HG02763 (cell line): ENCODE measurements around the gene RIOK3.
A peak's percentile ranks its signal among the peaks of the same experiment; 100 is the strongest.
"Not testable (repeated sequence)": the region's sequence is repeated elsewhere in the genome, so short reads cannot be mapped to it uniquely, and the experiment has no call there.

Experiments
- ATAC-seq: cut with Tn5 transposase; IDR thresholded peaks from one replicate; pipeline ENCODE4 v1.9.1; 2021; ENCODE audit warnings: mild to moderate bottlenecking, moderate library complexity; ENCODE audit not compliant: unreplicated experiment

RIOK3 gene, protein sequence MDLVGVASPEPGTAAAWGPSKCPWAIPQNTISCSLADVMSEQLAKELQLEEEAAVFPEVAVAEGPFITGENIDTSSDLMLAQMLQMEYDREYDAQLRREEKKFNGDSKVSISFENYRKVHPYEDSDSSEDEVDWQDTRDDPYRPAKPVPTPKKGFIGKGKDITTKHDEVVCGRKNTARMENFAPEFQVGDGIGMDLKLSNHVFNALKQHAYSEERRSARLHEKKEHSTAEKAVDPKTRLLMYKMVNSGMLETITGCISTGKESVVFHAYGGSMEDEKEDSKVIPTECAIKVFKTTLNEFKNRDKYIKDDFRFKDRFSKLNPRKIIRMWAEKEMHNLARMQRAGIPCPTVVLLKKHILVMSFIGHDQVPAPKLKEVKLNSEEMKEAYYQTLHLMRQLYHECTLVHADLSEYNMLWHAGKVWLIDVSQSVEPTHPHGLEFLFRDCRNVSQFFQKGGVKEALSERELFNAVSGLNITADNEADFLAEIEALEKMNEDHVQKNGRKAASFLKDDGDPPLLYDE

DNA sequence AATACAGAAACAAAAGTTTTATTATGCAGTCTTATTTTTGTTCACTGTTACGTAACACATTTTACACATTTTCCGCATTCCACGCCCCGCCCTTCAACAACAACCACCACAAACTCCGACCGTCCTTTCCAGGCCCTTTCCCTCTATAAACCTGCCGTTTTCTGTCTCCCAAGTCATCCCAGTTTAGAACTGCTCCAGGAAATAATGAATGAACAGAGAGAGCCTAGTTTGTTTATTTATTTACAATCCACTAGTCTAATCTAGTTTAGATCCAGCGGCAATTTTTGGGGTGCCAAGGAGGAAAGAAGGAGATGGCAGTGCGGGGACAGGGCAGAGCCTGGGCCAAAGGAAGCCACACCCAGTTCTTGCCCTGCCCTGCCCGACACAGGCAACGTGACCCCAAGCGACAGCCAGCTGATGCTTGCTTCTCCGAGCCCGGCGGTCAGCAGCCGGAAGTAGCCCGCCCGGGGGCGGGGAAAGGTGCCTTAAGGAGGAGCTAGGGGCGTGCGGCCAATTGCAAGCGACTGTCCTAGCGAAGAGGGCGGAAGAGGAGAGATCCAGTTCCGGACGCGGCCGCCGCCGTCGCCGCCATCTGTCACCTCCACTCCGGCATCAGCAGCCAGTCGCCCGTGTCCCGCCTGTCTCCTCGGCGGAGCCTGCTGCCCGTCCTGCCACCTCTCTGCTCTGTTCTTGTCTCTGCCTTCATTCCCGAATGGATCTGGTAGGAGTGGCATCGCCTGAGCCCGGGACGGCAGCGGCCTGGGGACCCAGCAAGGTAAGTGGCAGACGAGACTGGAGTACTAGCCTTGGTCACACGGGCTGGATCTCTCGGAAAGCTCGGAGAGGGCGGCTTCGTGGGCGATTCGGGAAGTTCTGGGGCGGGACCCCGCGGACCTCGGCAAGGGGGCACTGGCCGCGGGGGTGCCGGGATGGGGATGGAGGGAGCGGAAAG, at the start of gene RIOK3:
Gene RIOK3 (plus strand): TSS at position 560 of the 952 bp plus-strand sequence. CDS start 153 bp downstream, at position 713.
- ATAC-seq, result peak; percentile 95

DNA sequence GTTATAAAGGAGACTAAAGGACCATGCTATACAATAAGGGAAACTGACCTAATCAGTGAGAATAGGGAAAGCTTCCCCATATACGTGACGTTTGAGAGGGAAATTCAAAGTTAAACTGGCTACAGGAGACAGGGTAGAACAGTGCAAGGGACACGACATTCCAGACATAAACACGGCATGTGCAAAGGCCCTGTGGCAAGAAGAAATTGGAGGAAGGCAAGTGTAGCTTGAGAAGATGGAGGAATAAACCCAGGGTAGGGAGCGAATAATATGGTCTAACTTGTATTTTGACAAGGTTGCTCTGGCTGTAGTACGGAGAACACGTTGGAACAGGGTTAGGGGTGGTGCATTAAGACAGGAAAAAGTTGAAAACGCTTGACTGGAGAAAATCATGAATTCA, 49.8 kb upstream of the RIOK3 start:
- no peak for ATAC-seq

DNA sequence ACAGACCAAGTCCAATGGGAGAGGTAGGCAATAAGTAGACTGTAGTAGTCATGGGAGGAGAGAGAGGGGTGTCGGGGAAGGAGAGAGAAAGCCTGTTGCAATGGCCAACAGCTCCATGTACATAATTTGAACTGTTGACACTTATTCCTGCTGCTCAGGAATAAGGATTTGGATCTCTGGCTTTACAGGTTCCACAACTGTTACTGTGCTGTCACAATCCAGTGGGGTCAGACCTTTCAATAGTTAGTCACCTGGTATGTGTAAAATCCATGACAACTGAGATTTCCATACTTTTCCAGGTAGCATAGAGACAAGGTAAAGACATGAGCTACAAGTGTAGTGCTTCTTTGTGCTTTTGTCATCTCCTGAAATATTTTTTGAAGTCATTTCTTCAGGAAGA, 47.5 kb upstream of the RIOK3 start:
- ATAC-seq, result no peak

DNA sequence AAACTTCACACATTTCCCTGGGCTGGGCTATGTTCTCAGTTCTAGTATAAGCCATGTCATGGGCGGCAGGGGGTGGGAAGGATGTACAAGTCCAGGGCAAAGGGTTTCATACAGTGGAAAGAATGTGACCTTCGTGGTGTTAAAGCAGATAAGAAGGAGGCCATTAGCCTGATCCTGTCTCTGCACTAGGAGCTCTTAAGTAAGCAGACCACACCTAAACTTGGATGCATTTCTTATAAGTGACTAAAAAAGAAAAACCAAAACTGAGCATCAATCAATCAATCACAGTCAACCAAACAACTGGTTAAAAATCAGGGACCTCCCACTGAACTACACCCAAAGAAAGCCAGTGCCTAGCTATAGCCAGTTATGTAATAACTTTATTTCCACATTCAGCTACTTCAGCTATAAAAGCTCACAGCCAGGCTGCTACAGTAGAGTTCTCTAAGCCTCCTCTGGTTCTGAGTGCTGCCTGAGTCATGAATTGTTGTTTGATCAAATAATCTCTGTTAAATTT, 46.8 kb upstream of the RIOK3 start:
- ATAC-seq, result no peak

DNA sequence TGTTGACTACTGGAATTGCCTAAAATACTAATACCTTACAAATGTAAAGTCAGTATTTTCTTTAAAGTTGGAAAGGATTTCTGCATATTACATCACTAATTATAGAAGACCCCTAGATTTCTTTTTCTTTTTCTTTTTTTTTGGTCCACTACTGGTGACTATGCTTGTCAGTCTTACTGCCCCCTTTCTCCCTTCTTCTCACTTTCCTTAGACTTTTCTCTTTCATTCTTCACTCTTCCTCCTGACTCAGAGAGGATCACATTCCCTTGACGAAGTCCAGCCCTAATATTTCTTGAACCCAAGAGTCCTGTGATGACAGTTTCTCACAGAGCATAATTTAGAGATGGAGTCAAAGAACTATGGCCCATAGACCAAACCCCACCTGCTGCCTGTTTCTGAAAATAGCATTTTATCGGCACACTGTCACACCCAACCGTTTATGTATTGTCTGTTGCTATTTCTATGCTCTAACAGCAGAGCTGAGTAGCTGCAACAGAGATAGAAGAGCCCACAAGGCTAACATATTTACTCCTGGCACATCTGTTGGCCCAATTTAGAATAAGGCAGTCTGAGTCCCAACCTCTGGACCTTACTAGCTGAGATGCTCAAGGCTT, 40.6 kb upstream of the RIOK3 start:
- no peak for ATAC-seq

DNA sequence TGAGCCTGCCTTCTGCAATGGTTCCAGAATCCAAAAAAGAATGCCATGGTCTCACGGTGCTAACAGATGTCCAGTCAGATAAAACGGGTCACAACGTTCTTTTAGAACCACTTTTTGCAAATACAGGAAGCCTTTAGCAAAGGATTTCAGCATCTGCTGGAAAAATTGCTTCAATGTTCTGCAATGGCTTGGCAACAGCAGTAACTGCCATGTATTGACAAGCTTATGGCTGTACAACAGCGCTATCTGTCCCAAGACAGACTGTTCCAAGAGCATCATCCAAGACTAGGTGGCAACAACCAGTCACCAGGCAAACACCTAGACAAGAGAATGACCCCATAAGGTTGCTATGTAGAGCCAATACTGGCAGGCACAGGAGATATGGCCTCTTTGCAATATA, 37.6 kb upstream of the RIOK3 start:
- no peak for ATAC-seq

DNA sequence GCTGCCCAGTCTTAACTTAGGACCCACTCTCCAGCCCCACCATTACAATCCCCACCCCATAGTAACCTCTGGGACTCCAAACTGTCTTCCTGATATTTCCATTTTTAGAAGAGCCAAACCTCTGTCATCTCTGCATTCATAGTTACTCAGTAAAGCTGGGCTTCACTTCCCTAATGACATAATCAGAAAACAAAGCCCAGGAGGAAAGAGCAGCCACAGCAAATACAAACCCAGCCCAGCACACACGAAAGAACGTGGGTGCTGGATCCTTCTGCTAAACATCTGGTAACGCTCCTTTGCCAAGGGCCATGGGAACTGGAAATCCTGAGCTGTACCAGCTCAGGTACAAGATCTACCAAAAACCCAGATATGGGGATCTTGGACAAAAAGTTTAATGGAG, 36.8 kb upstream of the RIOK3 start:
- ATAC-seq, result no peak

DNA sequence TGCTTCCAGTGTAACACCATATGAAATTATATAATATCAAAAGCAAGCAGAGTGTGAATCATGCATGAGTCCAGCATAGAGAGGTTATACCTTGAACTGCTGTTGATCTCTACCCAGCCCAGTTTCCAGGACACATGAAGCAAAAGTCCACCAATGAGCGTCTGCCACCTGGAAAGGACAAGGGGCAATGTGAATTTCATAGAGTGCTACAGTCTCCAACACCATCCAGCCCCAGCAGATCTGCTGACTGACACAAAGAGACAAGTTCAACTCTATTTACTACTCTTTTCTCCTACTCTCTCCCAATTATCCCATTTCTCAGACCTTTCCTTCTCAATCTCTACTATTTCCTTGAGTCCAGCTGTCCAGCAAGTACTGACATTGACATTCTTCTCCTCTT, 31.8 kb upstream of the RIOK3 start:
- no peak for ATAC-seq

DNA sequence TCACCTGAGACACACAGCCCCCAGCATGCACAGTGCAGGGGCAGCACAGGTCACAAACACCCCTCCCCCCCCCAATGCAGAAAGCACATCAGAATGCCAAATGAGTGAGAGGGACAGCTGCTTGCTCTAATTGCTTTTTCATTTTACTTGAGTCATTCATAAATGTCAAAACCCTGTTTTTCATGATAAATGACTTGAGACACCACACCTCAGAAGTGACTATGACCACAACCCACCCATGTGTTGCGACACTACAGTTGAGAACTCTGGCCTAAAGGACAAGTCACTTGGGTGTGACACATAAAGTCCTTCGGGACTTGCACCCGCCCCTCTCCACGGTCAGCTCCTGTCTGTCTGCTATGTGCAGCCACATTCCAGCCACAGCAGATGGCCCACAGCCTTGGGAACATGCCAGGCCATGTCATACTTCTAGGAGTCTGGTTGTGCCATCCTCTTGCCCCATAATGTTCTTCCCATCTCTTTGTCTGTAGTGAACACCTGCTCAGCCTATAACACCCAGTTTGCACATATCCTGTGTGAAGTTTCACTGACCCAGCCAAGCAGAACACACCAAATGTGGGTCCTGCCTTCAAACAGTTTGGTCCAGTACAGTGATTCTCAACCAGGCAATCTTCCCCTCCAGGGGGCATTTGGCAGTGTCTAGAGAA, 30.2 kb upstream of the RIOK3 start:
- ATAC-seq, result peak; percentile 90

DNA sequence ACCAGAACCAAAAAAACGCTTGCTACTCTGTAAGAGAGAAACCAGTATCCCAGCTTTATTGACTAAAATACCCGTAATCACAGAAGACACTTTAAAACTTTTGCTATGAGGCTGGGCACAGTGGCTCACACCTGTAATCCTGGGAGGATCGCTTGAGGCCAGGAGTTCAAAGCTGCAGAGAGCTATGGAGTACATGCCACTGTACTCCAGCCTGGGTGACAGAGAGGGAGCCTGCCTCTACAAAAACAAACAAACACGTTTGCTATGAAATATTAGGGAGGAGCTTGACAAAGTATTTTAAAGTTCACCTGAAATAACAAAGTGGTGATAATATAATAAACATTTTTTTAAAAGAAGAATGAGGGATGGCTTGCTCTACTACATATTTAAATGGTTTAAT, 28.5 kb upstream of the RIOK3 start:
- no peak for ATAC-seq

DNA sequence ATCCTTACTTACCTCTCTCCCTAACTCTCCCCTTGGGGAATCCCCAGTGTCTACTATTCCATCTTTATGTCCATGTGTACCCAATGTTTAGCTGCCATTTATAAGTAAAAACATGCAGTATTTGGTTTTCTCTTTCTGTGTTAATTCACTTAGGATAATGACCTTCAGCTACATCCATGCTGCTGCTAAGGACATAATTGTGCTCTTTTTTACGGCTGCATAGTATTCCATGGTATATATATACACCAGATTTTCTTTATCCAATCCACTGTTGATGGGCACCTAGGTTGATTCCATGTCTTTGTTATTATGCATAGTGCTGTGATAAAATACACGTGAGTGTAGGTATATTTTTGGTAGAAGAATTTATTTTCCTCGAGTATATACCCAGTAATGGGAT, 24.3 kb upstream of the RIOK3 start:
- no peak for ATAC-seq

DNA sequence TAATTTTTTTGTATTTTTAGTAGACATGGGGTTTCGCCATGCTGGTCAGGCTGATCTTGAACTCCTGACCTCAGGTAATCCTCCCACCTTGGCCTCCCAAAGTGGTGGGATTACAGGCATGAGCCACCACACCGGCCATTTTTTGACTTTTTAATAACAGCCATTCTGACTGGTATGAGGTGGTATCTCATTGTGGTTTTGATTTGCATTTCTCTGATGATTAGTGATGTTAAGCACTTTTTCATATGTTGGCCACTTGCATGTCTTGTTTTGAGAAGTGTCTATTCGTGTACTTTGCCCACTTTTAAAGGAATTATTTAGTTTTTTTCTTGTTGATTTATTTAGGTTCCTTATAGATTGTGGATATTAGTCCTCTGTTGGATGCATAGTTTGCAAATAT, 23.5 kb upstream of the RIOK3 start:
- ATAC-seq, result not testable (repeated sequence)

DNA sequence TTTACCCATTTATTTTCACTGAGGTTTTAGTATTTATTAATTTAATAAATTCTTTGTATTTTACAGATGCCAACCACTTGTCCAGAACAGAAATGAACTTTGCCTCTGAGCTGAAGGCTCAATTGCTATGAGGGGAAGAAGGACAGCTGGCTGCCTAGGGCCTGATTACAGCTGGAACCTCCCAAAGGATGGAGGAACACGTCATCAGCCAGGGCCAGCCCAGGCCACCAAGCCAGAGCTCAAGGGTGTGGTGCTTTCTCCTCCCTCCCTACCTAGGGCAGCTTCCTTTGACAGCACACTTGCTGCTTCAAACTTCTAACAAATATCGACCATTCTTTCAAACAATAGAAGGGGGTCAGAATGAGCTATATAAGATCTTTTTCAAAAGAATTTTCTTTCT, 19.7 kb upstream of the RIOK3 start:
- ATAC-seq, result no peak

DNA sequence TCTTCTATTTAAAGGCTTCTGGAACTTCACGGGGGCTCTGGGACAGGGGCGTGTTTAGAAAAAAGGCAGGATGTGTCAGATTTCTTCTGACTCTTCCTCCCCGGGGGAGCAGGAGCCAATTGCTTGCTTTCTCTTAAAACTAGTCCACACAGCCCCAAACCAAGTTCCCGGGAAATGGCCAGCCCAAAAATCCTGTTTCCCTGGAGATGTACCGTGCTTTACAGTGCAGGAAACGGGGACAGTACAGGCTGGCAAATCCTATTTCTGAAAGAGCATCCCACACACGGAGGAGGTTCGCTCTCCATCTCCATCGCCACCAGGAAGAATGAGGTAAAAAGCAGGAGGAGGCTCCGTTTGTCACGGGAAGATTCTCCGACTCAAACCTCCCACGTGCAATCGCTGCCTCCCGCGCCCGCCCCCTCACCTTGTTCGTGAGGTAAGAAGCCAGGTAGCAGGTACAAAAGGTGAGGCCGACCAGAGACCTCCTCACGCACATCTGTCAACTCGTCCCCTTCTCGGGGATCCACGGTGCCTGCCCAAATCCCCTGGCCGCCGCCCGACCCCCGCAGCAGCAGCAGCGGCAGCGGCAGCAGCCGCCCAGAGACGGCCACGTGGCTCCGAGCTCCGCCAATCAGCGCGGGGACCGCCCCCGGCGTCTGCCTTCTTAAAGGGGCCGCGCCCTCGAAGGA, 15.6 kb upstream of the RIOK3 start:
- peak; percentile 99 for ATAC-seq

DNA sequence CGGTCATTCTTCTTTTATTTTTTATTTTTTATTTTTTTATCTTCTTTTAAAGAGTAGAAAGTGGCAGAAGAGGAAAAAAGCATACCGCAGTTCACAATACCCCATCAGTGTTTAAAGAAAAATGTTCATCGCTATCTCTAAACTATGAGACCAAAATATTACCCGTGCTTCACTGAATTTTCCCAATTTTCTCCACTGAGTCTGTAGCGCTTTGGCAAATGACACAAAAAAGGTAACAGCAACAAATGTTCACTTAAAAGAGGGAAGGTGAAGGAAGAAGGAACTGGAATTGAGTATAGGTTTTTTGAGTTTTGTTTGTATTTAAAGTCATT, 15.1 kb upstream of the RIOK3 start:
- ATAC-seq, result no peak

DNA sequence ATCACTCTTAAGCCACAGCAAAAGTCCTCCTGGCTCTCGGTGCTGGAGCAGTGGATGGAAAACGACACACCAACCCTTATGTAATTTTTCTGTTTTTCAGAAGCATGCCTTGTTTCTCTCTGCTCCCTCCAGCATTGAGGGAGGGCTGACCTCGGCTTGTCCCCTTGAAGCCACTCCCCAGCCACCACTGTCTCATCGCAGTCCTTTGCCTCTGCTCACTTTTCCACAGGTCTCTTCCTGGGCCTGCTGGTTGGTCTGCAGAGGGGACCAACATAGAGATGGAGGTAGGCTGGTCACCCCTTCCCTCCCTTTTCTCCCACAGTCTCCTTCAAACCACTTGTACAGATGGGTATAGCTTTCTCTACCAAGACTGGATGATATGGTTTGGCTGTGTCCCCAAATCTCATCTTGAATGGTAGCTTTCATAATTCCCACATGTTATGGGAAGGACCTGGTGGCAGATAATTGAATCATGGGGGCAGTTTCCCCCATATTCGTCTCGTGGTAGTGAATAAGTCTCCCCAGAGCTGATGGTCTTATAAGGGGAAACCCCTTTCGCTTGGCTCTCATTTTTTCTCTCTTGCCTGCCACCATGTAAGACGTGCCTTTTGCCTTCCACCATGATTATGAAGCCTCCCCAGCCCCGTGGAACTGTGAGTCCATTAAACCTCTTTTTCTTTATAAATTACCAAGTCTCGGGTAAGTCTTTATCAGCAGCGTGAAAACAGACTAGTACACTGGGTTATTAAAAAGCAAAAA, 14.3 kb upstream of the RIOK3 start:
- ATAC-seq, result no peak

DNA sequence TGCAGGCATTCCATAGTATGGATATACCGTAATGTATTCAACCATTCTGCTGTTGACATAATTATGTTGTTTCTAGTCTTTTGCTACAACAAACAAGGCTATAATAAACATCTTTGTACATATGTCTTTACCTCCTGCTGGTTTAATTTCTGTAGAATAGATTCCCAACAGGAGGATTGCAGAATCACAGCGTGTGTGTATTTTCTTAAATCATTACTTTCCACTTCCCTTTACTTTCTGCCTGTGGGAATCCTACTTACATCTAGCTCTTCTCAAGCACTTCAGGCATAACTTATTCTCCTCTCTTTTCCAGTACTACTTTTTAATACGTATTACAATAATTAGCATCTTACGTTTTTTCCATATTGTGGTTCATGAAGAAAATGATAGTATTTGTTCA, 13.0 kb upstream of the RIOK3 start:
- no peak for ATAC-seq

DNA sequence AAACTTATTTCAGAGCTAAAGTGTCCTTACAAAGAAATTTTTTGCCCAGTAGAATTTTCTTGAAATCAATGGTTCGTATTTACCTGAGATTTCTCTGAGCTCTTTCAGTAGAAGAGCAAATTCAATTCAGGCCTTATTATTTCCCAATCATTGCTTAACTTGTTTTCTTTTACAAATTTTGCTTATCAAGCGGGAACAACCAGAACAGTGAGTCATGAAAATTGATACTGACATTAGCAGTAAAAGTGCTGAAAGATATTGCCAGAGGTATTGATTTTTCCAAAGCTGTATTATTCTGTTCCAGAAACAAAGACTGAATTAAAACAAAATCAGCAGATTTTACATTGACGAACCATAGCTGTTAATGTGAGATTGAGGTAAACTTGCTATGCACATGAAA, 10.1 kb upstream of the RIOK3 start:
- ATAC-seq, result no peak

DNA sequence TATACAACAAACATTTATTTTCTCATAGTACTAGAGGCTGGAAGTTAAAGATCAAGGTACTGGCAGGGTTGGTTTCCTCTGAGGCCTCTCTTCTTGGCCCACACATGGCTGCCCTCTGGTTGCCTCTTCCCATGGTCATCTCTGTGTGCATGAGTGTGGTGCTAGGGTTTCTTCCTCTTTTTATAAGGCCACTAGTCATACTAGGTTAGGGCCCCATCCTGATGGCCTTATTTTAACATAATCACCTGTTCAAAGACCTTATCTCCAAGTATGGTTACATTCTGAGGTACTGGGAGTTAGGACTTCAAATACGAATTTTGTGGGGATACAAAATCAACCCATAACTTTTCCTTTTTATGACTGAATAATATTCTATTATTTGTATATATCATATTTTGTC, 4.8 kb upstream of the RIOK3 start:
- ATAC-seq, result no peak
